HG03457 (cell line): ENCODE results near the gene SCARF2.
"Not testable (repeated sequence)": the region's sequence is repeated elsewhere in the genome, so short reads cannot be mapped to it uniquely, and the experiment has no call there.

Experiments
- ATAC-seq: cut with Tn5 transposase; IDR thresholded peaks from one replicate; pipeline ENCODE4 v1.9.1; 2021; ENCODE audit warnings: moderate number of reproducible peaks; ENCODE audit not compliant: unreplicated experiment

Gene SCARF2

GRCh38 chr22:20413217-20414058 lies 24.2 kb downstream of the SCARF2 start:
- no peak for ATAC-seq

- no peak for ATAC-seq
Measured at GRCh38 chr22:20412474-20413216, 25.0 kb downstream of the SCARF2 start.

- not testable (repeated sequence) for ATAC-seq
Measured at GRCh38 chr22:20409385-20409784, 28.2 kb downstream of the SCARF2 start.

- no peak for ATAC-seq
Measured at GRCh38 chr22:20408891-20409290, 28.7 kb downstream of the SCARF2 start.

- no peak for ATAC-seq
Measured at GRCh38 chr22:20407829-20408228, 29.8 kb downstream of the SCARF2 start.

GRCh38 chr22:20406686-20407408 lies 30.8 kb downstream of the SCARF2 start:
- ATAC-seq: no peak

- ATAC-seq: no peak
Measured at GRCh38 chr22:20405931-20406685, 31.5 kb downstream of the SCARF2 start.

GRCh38 chr22:20405291-20405930 lies 32.2 kb downstream of the SCARF2 start:
- ATAC-seq: no peak

- ATAC-seq: no peak
Measured at GRCh38 chr22:20404881-20405280, 32.7 kb downstream of the SCARF2 start.

GRCh38 chr22:20403779-20404140 lies 33.9 kb downstream of the SCARF2 start:
- no peak for ATAC-seq

- no peak for ATAC-seq
Measured at GRCh38 chr22:20402960-20403778, 34.5 kb downstream of the SCARF2 start.

- ATAC-seq: no peak
Measured at GRCh38 chr22:20401376-20402014, 36.1 kb downstream of the SCARF2 start.

GRCh38 chr22:20400606-20401375 lies 36.8 kb downstream of the SCARF2 start:
- ATAC-seq: no peak

GRCh38 chr22:20399866-20400605 lies 37.6 kb downstream of the SCARF2 start:
- no peak for ATAC-seq

- no peak for ATAC-seq
Measured at GRCh38 chr22:20398420-20398819, 39.2 kb downstream of the SCARF2 start.

GRCh38 chr22:20397498-20397897 lies 40.1 kb downstream of the SCARF2 start:
- no peak for ATAC-seq

- ATAC-seq: no peak
Measured at GRCh38 chr22:20396639-20397038, 41.0 kb downstream of the SCARF2 start.

GRCh38 chr22:20395907-20396287 lies 41.7 kb downstream of the SCARF2 start:
- ATAC-seq: no peak
